ENCODE measurements around the gene WDR75.
"Not testable (repeated sequence)": the region's sequence is repeated elsewhere in the genome, so short reads cannot be mapped to it uniquely, and the experiment has no call there.

WDR75 gene

DNA sequence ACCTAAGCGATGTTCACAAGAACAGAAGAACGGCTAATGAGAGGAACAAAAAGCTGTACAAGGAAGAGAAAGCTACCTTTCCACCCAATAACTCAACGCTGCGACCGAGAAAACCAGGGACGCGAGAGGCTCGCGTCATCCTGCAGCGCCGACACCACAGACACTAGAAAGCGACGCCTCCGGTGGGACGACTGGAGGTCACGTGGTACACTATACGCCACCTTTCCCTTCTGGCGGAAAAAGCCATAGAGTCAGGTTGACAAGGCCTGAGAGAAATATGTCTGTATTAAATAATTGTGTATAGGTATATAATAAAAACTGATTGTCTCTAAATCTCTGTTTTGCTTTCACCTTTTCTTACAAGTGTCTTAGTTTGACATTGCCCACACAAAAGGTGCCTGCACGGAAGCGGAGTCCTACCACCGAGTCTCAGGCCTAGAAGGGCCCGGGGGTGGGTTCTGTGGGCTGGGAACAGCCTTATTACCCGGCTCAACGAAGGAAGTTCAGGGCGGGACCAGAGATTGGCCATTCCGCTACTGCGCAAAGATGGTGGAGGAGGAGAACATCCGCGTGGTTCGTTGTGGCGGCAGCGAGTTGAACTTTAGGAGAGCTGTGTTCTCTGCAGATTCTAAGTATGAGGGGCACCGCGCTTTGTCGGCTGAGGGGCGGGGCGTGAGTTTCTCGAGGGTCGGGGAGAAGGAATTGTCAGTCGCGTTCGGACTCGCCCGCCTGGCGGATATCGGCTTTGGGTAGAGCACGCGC, at the start of gene WDR75:
Gene WDR75 (plus strand): TSS at position 528 of the 762 bp plus-strand sequence. CDS start 19 bp downstream, at position 547.
- peak; percentile 77 to 89 for DNase-seq (ENCODE audit: extremely low read depth in 1 of 2, low read depth in 1 of 2)

DNA sequence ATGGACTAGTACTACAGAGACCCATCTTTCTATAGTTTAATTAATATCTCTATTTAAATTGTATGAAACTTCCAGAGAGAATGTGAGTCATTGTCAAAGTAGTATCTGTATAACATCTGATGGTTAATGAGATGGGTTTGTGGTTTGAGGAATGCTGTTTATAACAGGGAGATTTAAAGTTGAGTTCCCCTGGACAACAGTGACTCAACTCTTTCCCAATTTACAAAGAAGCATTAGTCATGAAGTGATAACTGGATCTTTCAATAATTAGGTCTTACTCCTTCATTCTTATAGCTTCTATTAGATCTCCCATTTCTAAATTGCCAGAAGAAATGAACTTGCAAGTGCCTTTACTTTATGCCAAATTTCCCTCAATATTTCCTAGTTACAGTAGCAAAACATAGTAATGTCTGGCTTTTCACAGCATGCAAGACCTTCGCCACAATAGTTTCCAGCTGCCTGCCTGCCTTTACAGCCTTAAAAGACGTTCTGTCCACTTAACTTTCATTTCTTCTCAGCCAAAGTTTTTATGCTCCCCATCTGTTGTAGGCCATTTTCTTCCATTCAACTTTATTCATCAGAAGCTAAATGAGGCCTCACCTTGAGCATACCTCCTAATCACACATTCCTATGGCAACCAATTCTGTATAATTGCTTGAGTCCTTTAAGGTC, 47.7 kb upstream of the WDR75 start:
- no peak for DNase-seq (ENCODE audit: extremely low read depth in 1 of 2, low read depth in 1 of 2)

DNA sequence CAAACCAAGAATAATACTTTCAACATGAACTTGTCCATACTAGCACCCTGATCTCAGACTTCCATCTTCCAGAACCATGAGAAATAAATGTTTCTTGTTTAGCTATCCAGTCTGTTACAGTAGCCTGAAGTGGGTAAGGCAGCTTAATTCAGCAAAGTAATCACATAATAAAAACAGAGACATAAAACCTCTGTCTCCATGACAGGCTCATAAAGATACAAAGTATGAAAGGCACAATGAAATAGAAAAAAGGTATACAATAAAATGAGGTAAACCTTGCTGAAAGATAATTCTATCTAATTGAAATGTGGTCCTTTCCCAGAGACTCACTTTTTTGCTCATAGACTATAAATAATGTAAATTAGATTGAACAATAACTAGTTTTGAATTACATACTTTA, 46.7 kb upstream of the WDR75 start:
- DNase-seq (ENCODE audit: extremely low read depth in 1 of 2, low read depth in 1 of 2): no peak

DNA sequence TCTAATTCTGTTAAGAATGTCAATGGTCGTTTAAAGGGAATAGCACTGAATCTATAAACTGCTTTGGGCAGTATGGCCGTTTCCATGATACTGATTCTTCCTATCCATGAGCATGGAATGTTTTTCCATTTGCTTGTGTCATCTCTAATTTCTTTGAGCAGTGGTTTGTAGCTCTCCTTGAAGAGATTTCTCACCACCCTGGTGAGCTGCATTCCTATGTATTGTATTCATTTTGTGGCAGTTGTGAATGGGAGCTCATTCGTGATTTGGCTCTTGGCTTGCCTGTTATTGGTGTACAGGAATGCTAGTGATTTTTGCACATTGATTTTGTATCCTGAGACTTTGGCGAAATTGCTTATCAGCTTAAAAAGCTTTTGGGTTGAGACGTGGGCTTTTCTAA, 38.3 kb upstream of the WDR75 start:
- DNase-seq (ENCODE audit: extremely low read depth in 1 of 2, low read depth in 1 of 2): no peak

GRCh38 chr2:189406586-189407233, 34.6 kb upstream of the WDR75 start:
- DNase-seq (ENCODE audit: extremely low read depth in 1 of 2, low read depth in 1 of 2): no peak

DNA sequence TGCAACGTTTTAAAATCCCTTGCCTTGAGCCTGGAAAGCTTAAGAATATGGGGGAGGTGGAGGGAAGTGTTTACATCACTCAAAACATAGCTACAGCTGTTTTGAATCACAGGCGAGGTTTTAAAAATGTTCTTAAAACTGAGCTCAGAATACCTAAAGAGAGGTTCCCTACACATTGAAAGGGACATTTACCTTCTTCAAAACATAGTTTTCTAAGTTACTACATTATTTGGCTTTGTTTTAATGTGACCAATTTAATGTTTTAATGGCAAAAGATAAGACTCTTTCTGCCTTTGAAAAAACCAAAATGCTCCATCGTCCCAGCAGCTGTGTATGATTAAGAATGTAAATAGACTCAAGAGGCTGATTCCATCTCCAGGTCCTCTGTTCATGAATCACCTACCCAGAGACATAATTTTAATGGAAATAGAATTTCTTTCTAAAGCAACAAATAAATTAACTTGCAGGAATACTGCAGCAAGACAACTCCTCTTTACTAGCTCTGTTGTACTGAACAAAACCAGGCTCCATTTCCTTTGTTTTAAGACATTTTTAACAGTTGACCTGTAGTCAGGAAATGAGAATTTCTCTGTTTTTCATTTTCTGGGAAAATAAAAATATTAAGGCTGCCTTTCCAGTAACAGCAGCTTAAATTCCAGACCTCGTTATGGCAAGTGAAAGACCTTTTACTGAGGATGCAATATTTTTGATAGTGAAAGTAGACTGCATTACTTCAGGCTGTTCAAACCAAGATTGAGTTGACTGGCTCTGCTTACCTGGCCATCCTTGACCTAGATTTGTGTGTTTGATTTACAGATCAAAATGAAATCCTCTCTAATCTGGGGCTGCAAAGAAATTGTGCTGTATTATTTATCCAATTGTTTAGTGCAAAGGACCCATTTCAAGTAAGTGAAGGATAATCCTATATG, 33.7 kb upstream of the WDR75 start:
- DNase-seq (ENCODE audit: extremely low read depth in 1 of 2, low read depth in 1 of 2): no peak

DNA sequence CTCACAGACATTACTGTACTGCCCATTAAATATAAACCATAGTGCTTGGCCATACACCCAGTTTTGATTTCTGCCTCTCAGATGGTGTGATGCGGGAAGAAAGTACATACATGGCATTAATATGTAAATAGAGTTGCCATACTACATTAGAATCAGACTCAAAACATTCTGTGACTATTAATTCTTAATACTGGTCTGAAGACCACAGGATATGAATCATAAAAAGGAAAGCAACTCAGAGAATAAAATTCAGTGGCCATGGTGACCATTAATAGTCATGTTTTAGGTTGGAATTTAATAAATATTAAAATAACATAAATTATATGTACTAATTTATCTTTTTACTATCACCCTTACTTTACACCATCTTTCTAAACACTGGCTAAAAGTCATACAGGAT, 33.0 kb upstream of the WDR75 start:
- no peak for DNase-seq (ENCODE audit: extremely low read depth in 1 of 2, low read depth in 1 of 2)

GRCh38 chr2:189409131-189409530, 32.1 kb upstream of the WDR75 start:
- no peak for DNase-seq (ENCODE audit: extremely low read depth in 1 of 2, low read depth in 1 of 2)

DNA sequence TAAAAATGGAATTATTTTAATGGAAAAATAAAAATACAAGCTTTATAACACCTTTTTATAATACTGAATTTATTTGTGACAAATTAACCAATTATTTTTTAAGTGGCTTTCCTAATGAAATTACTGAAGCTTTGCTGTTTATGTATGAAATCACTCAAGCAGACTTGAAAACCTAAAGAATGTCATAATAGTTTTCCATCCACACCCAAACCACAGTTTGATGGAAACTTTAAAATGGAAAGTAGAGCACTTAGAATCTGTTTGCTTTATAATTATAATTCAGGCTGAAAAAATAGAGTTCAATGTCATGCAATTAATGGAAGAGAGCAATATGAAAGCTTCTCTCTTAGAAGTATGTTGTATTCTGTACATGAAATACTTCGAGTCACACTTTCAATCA, 31.6 kb upstream of the WDR75 start:
- DNase-seq (ENCODE audit: extremely low read depth in 1 of 2, low read depth in 1 of 2): no peak

GRCh38 chr2:189411860-189412259, 29.4 kb upstream of the WDR75 start:
- DNase-seq (ENCODE audit: extremely low read depth in 1 of 2, low read depth in 1 of 2): no peak

- peak in 1 of 2 donors; percentile 3 for DNase-seq (ENCODE audit: extremely low read depth in 1 of 2, low read depth in 1 of 2)
Observed at GRCh38 chr2:189412330-189412953, 28.8 kb upstream of the WDR75 start.

GRCh38 chr2:189413249-189413648, 28.0 kb upstream of the WDR75 start:
- no peak for DNase-seq (ENCODE audit: extremely low read depth in 1 of 2, low read depth in 1 of 2)

DNA sequence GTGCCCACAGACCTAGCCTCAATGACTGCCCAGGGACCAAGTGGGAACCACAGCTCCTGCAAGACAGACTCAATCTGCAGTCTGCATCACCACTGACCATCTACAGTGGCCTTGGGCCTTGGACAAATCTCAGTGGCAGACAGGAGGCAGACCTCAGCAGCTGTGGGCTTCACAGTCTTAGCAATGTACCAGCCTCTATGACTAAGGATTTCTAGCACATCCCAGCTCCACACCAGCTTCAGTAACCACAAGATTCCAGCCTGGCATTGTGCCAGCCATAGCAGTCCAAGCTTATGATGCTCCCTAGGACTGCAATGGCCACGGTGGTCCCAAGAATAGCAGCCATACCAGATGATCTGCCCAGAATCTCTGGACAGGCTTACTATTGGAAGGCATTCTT, 19.6 kb upstream of the WDR75 start:
- no peak for DNase-seq (ENCODE audit: extremely low read depth in 1 of 2, low read depth in 1 of 2)

DNA sequence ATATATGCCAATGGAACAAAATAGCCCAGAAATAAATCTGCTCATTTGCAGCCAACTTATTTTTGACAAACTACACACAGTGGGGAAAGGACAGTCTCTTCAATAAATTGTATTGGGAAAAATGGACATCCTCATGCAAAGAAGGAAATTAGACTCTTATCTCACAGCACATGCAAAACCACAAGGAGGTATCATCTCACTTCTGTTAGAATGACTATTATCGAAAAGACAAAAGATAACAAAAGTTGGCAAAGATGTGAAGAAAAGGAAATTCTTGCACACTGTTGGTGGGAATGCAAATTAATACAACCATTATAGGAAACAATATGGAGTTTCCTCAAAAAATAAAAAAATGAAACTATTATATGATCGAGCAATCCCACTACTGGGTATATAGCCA, 16.3 kb upstream of the WDR75 start:
- no peak for DNase-seq (ENCODE audit: extremely low read depth in 1 of 2, low read depth in 1 of 2)

- no peak for DNase-seq (ENCODE audit: extremely low read depth in 1 of 2, low read depth in 1 of 2)
Observed at GRCh38 chr2:189425676-189426075, 15.6 kb upstream of the WDR75 start.

DNA sequence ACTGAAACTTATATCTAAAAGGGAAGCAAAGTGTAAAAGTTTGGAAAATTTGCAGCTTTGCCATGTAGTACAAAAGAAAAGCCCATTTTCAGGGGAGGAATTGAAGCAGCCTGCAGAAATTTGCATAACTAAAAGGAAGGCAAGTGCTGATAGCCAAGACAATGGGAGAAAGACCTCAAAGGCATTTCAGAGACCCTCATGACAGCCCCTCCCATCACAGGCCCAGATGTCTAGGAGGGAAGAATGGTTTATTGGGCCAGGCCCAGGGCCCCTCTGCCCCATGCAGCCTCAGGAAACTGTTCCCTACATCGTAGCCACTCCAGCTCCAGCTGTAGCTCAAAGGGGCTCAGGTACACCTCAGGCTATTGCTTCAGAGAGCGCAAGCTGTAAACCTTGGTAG, 14.4 kb upstream of the WDR75 start:
- no peak for DNase-seq (ENCODE audit: extremely low read depth in 1 of 2, low read depth in 1 of 2)

DNA sequence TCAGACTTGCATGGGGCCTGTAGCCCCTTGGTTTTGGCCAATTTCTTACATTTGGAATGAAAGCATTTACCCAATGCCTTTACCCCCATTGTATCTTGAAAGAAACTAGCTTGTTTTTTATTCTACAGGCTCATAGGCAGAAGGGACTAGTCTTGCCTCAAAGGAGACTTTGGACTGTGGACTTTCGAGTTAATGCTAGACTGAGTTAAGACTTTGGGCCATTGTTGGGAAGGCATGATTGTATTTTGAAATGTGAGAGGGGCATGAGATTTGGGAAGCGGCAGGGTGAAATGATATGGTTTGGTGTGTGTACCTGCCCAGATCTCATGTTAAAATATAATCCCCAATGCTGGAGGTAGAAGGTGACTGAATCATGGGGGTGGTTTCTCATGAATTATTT, 13.4 kb upstream of the WDR75 start:
- no peak for DNase-seq (ENCODE audit: extremely low read depth in 1 of 2, low read depth in 1 of 2)

DNA sequence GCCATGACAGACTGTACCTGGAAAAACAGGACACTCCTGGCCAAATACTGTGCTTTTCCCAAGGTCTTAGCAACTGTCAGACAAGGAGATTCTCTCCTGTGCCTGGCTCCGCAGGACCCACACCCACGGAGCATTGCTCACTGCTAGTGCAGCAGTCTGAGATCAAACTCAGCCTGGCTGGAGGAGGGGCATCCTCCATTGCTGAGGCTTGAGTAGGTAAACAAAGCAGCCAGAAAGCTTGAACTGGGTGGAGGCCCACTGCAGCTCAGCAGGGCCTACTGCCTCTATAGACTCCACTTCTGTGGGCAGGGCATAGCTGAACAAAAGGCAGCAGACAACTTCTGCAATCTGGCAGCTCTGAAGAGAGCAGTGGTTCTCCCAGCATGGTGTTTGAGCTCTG, 10.8 kb upstream of the WDR75 start:
- not testable (repeated sequence) for DNase-seq (ENCODE audit: extremely low read depth in 1 of 2, low read depth in 1 of 2)

GRCh38 chr2:189435803-189436202, 5.5 kb upstream of the WDR75 start:
- DNase-seq (ENCODE audit: extremely low read depth in 1 of 2, low read depth in 1 of 2): not testable (repeated sequence)

DNA sequence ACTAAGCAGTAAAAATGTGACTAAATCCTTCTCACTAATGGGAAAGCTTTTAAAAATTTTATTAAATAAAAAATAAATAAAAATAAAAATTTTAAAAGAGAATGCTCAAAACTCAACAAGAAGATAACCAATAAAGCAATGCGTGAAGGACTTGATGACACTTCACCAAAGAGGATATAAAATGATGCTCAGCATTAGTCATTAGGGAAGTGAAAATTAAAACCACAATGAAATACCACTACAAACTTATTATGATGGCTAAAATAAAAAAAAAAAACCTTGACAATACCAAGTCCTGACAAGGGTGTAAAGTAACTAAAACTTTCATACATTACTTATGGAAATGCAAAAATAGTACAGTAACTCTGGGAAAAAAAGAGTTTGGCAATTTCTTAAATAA, 3.3 kb upstream of the WDR75 start:
- no peak for DNase-seq (ENCODE audit: extremely low read depth in 1 of 2, low read depth in 1 of 2)
